ENCODE measurements around the gene SMC6. TPM values are rescaled to one million over a fixed set of nuclear protein-coding genes. Genes with fewer than 3 reads are reported as not detected.

The SMC6 gene
- total RNA-seq, 1 experiment from 2014 or later, result 41.3 TPM

DNA sequence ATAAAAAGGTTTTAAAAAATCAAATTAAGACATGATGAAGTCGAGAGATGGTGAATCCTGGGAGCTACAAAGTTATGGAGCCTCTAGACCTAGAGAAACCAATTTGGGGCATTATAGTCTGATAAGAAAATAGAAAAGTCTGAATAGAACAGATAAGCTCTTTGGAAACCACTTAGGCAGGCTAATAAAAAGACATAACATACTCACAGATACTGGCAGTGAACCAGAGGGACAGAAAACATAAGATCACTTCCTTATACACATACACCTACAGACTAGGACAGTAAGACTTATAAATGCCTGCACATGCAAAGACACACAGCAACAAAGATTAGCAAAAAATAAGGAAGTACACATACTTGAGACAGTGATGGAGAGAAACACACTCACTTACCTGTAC lies 20.0 kb downstream of the SMC6 start:
- TF ChIP-seq, protein P1, sequence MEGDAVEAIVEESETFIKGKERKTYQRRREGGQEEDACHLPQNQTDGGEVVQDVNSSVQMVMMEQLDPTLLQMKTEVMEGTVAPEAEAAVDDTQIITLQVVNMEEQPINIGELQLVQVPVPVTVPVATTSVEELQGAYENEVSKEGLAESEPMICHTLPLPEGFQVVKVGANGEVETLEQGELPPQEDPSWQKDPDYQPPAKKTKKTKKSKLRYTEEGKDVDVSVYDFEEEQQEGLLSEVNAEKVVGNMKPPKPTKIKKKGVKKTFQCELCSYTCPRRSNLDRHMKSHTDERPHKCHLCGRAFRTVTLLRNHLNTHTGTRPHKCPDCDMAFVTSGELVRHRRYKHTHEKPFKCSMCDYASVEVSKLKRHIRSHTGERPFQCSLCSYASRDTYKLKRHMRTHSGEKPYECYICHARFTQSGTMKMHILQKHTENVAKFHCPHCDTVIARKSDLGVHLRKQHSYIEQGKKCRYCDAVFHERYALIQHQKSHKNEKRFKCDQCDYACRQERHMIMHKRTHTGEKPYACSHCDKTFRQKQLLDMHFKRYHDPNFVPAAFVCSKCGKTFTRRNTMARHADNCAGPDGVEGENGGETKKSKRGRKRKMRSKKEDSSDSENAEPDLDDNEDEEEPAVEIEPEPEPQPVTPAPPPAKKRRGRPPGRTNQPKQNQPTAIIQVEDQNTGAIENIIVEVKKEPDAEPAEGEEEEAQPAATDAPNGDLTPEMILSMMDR (IDR thresholded peaks at IDR 0.05; ENCODE audit: insufficient read depth in 1 of 2, low read depth in 1 of 2, low read length in 1 of 2, severe bottlenecking in 1 of 2, unreplicated experiment in 1 of 2), result no peak
- CTCF ChIA-PET, result no interaction called here
- Mint-ChIP-seq H3K27me3 (ENCODE audit: insufficient read depth, unreplicated experiment) (no peaks in the 10 kb centered on the region), H3K4me3 (ENCODE audit: unreplicated experiment) (no peak overlapping the region), H3K9me3 (ENCODE audit: unreplicated experiment) (no peaks in the 10 kb centered on the region), H3K36me3 (ENCODE audit: insufficient read depth, unreplicated experiment) (peaks cover 33% of the 10 kb centered on the region), H3K27ac (ENCODE audit: unreplicated experiment) (no peak overlapping the region), H3K4me1 (ENCODE audit: low read depth, unreplicated experiment) (no peaks in the 10 kb centered on the region)
- no TSS peak for BruUV-seq (replicated peaks)
- DNase-seq, result no peak
- intact Hi-C loops (cut with micrococcal nuclease; ENCODE audit: unreplicated experiment), result loop anchor here (1.0 to 2.0 kb wide), 2 partner anchors 14 to 15 kb away; no protein-coding TSS in a partner anchor
- POLR2A ChIA-PET, result no interaction called here
- Histone ChIP-seq H3K27me3 (replicated peaks; ENCODE audit: control insufficient read depth, insufficient read depth, low read length) (no peaks in the 10 kb centered on the region), H3K4me1 (no peaks in the 10 kb centered on the region), H3K4me3 (ENCODE audit: low read depth, low read length) (no peak overlapping the region), H3K36me3 (ENCODE audit: control insufficient read depth, insufficient read depth, low read length) (no peaks in the 10 kb centered on the region; the same call in 1 of the 2 replicates), H3K9me3 (no peaks in the 10 kb centered on the region)

DNA sequence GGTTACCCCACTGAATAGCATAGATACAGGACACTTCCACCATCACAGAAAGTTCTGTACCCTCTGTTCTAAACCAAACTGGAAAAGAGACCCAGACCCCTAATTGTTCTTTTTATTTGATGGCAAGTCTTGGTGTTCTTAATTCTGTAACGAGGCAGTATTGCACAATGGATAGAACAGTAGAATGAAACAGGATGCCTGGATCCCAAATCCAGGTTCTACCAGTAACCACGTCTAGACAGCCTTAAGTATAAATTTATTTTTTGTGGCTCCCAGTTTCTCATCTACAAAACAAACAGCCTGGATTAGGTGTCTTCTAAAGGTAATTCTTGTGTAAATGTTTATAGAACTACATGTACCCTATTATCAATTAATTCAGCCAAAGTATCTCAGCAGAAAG lies 23.7 kb downstream of the SMC6 start:
- CTCF ChIA-PET, result no interaction called here
- no peaks in the 10 kb centered on the region for H3K4me1 Mint-ChIP-seq (ENCODE audit: low read depth, unreplicated experiment)
- H3K36me3 ChIP-seq (ENCODE audit: control insufficient read depth, insufficient read depth, low read length), result no peaks in the 10 kb centered on the region; the same call in 1 of the 2 replicates
- no peaks in the 10 kb centered on the region for H3K9me3 ChIP-seq
- BruUV-seq (replicated peaks), result no TSS peak
- H3K4me3 ChIP-seq (ENCODE audit: low read depth, low read length), result no peak overlapping the region
- no peaks in the 10 kb centered on the region for H3K9me3 Mint-ChIP-seq (ENCODE audit: unreplicated experiment)
- no peaks in the 10 kb centered on the region for H3K4me1 ChIP-seq
- DNase-seq, result no peak
- intact Hi-C loops (cut with micrococcal nuclease; ENCODE audit: unreplicated experiment), result loop anchor here (10.0 kb wide), 1 partner anchor 445 kb away; no protein-coding TSS in a partner anchor
- no peaks in the 10 kb centered on the region for H3K27me3 Mint-ChIP-seq (ENCODE audit: insufficient read depth, unreplicated experiment)
- H3K27me3 ChIP-seq (replicated peaks; ENCODE audit: control insufficient read depth, insufficient read depth, low read length), result no peaks in the 10 kb centered on the region
- POLR2A ChIA-PET, result no interaction called here
- peaks cover 25% of the 10 kb centered on the region for H3K36me3 Mint-ChIP-seq (ENCODE audit: insufficient read depth, unreplicated experiment)
- no peak overlapping the region for H3K4me3 Mint-ChIP-seq (ENCODE audit: unreplicated experiment)
- H3K27ac Mint-ChIP-seq (ENCODE audit: unreplicated experiment), result no peak overlapping the region
- TF ChIP-seq, protein P1 (IDR thresholded peaks at IDR 0.05; ENCODE audit: insufficient read depth in 1 of 2, low read depth in 1 of 2, low read length in 1 of 2, severe bottlenecking in 1 of 2, unreplicated experiment in 1 of 2), result no peak

DNA sequence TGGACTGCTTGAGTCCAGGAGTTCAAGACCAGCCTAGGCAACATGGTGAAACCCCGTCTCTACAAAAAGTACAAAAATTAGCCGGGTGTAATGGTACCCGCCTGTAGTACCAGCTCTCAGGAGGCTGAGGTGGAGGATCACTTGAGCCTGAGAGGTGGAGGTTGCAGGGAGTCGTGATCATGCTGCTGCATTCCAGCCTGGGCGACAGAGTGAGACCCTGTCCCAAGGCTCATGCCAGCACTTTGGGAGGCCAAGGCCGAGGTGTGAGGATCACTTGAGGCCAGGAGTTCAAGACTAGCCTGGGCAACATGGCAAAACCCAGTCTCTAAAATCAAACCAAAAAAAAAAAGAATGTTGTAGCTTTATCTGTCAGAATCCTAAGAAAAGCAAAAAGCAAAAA lies 25.4 kb downstream of the SMC6 start:
- Histone ChIP-seq H3K4me1 (no peaks in the 10 kb centered on the region), H3K36me3 (ENCODE audit: control insufficient read depth, insufficient read depth, low read length) (no peaks in the 10 kb centered on the region; the same call in 1 of the 2 replicates), H3K9me3 (no peaks in the 10 kb centered on the region), H3K4me3 (ENCODE audit: low read depth, low read length) (no peak overlapping the region), H3K27me3 (replicated peaks; ENCODE audit: control insufficient read depth, insufficient read depth, low read length) (no peaks in the 10 kb centered on the region)
- DNase-seq, result no peak
- Mint-ChIP-seq H3K9me3 (ENCODE audit: unreplicated experiment) (no peaks in the 10 kb centered on the region), H3K27ac (ENCODE audit: unreplicated experiment) (no peak overlapping the region), H3K36me3 (ENCODE audit: insufficient read depth, unreplicated experiment) (peaks cover 25% of the 10 kb centered on the region), H3K4me1 (ENCODE audit: low read depth, unreplicated experiment) (no peaks in the 10 kb centered on the region), H3K4me3 (ENCODE audit: unreplicated experiment) (no peak overlapping the region), H3K27me3 (ENCODE audit: insufficient read depth, unreplicated experiment) (no peaks in the 10 kb centered on the region)
- TF ChIP-seq, protein P1 (IDR thresholded peaks at IDR 0.05; ENCODE audit: insufficient read depth in 1 of 2, low read depth in 1 of 2, low read length in 1 of 2, severe bottlenecking in 1 of 2, unreplicated experiment in 1 of 2), result no peak
- intact Hi-C loops (cut with micrococcal nuclease; ENCODE audit: unreplicated experiment), result loop anchor here (10.0 kb wide), 1 partner anchor 447 kb away; no protein-coding TSS in a partner anchor
- BruUV-seq (replicated peaks), result no TSS peak
- CTCF ChIA-PET, result no interaction called here
- POLR2A ChIA-PET, result no interaction called here

Data from Caco-2 (cell line).